IMR-90 (cell line): ENCODE results near the gene KDM4B.
"Not testable (repeated sequence)": the region's sequence is repeated elsewhere in the genome, so short reads cannot be mapped to it uniquely, and the experiment has no call there.

Experiments
- CEBPB ChIP-seq: IDR thresholded peaks from 2 replicates; pipeline ENCODE4 v1.6.1; 2012; ENCODE audit warnings: low read depth, low read length, improper control_type of control experiment
- RAD21 ChIP-seq: IDR thresholded peaks from 2 replicates; pipeline ENCODE4 v1.6.1; 2012; ENCODE audit warnings: low read length, improper control_type of control experiment

- not testable (repeated sequence) for TF ChIP-seq RAD21, CEBPB
Observed at GRCh38 chr19:5158549-5159134, 189.7 kb downstream of the KDM4B start.
